C4-2B (cell line): ENCODE data around the gene MSX1.

Source experiments
- H3K27ac ChIP-seq: fragments of 450-650 bp; 2 replicates; pipeline ENCODE4 v1.5.1; 2017
- CTCF ChIP-seq: fragments of 450-650 bp; conservative IDR thresholded peaks from 2 replicates; pipeline ENCODE4 v1.5.1; 2017; ENCODE audit warnings: mild to moderate bottlenecking
- ZFX ChIP-seq: fragments of 450-650 bp; IDR thresholded peaks from 2 replicates; pipeline ENCODE4 v1.6.1; 2017

Gene MSX1

DNA sequence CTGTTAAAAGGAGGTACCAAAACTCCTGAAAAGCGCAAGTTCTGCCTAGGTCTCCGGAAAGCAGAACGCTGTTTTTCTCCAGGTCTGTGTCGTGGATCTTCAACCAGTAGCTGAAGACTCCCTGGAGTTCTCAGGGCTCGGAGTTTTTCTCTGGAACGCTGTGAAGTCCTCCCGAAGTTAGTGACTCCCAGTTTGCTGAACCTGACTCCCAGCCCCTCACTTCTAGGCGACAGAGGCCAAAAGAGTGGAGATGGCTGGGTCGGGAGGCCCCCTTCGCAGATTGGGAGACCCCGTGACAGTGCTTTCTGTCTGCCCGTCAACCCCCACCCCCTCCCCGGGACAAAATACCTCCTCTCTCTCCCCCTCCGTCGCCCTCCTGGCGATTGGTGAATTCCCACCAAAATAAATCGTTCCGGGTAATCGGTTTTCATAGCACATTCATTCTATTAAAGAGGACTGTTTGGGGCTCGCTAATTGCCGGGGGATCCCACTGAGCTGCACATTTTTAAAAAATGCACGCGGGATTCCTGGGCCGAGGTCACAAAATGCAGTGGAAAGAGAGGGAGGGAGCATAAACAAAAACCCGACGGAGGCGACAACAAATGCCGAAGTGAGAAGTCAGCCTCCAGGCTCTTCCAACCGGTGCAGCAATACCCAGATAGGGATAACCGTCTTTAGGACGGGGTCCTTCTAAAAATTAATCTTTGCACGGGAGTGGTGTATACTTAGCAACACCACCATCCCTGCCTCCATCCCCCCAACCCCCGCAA, 4.0 kb upstream of the MSX1 start:
- no peak for TF ChIP-seq ZFX
- TF ChIP-seq CTCF = no peak

GRCh38 chr4:4856071-4857000, 3.1 kb upstream of the MSX1 start:
- H3K27ac ChIP-seq = no peak overlapping the region
- TF ChIP-seq CTCF (no peak), ZFX (no peak)

More for the DNA sequence above, 4.0 kb upstream of the MSX1 start:
- no peak overlapping the region for H3K27ac ChIP-seq

- no peak overlapping the region for H3K27ac ChIP-seq
- no peak for TF ChIP-seq ZFX
- no peak for TF ChIP-seq CTCF
Observed at GRCh38 chr4:4857001-4857808, 2.3 kb upstream of the MSX1 start.

- TF ChIP-seq ZFX (no peak), CTCF (no peak)
- H3K27ac ChIP-seq = no peak overlapping the region
Observed at GRCh38 chr4:4857809-4858508, 1.5 kb upstream of the MSX1 start.

- H3K27ac ChIP-seq = peak overlapping the region; percentile 72
- TF ChIP-seq ZFX (no peak), CTCF (no peak)
Observed at GRCh38 chr4:4858527-4859324, 739 bp upstream of the MSX1 start.
